Activated CD8-positive, alpha-beta memory T cell treated with anti-CD3 and anti-CD28 coated beads for 1 hour (primary cell): ENCODE measurements around the gene FAM72D.
"Not testable (repeated sequence)": the region's sequence is repeated elsewhere in the genome, so short reads cannot be mapped to it uniquely, and the experiment has no call there.

Experiments used
- DNase-seq, 2 donors: peaks; one replicate each; pipeline ENCODE4 v3.0.0-alpha.2; 2020; ENCODE audit warnings: low read depth in 1 of 2; ENCODE audit errors: extremely low read depth in 1 of 2

FAM72D gene

GRCh38 chr1:145082483-145083255, 13.1 kb upstream of the FAM72D start:
- not testable (repeated sequence) for DNase-seq

GRCh38 chr1:145093517-145094149, 2.1 kb upstream of the FAM72D start:
- DNase-seq = not testable (repeated sequence)

- not testable (repeated sequence) for DNase-seq
Observed at GRCh38 chr1:145094655-145095211, 1.0 kb upstream of the FAM72D start.

DNA sequence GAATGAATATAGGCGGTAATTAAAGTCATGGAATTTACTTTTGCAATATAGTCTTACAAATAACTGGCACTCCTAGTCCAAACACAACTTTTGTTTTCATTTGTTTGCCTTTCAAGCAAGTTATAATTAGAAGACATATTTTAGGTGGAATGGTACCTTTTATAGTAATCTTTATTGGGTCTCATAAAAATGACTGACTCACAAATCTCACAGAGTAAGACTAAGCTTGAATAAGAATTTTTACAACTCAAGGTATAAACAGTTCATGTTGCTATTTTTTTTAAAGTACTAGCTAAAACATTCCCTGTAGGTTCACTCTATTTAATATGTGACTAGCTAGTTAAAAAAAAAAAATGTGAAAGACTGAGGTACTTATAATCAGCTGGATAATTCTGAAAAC, 6.0 kb downstream of the FAM72D start:
- DNase-seq = not testable (repeated sequence)

DNA sequence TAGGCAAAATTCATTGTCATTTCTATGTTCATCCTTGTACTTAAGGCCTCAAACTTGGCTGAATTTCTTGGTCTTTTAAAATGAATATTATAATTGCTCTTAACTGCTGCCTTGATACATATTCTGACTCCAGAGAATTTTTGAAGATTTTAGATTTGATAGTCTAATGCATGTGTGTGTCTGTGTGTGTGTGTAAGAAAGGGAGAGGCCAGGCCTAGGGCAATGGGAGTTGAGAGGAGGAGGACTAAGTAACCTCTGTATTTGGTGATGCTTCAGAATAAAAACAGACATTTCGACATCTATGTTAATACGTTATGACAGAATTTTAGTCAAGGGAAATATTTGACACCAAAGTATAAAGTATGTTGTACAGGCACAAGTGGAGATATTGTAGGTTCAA, 7.5 kb downstream of the FAM72D start:
- DNase-seq = not testable (repeated sequence)

DNA sequence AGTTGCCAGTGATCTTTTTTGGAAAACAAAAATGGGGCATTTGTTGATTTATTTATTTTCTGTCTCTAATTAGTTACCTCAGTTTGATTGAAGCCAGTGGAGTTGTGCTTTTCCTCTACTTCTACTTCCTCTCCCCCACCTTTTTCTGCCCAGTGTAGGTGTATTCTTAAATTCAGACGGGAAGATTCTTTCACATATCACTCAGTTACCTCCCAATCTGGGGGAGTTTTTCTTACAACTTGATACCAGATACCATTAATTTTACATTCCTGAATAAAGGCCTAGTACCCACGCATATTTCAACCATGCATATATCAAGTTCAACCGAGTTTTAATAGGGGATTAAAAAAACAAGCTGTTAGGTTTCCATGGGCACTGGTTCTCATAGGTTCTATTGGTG, 15.9 kb downstream of the FAM72D start:
- DNase-seq = not testable (repeated sequence)

- not testable (repeated sequence) for DNase-seq
Observed at GRCh38 chr1:145112703-145113102, 16.9 kb downstream of the FAM72D start.

GRCh38 chr1:145114560-145115057, 18.8 kb downstream of the FAM72D start:
- DNase-seq = not testable (repeated sequence)

GRCh38 chr1:145115587-145116493, 20.1 kb downstream of the FAM72D start:
- DNase-seq = not testable (repeated sequence)

- not testable (repeated sequence) for DNase-seq
Observed at GRCh38 chr1:145119842-145120241, 24.1 kb downstream of the FAM72D start.

DNA sequence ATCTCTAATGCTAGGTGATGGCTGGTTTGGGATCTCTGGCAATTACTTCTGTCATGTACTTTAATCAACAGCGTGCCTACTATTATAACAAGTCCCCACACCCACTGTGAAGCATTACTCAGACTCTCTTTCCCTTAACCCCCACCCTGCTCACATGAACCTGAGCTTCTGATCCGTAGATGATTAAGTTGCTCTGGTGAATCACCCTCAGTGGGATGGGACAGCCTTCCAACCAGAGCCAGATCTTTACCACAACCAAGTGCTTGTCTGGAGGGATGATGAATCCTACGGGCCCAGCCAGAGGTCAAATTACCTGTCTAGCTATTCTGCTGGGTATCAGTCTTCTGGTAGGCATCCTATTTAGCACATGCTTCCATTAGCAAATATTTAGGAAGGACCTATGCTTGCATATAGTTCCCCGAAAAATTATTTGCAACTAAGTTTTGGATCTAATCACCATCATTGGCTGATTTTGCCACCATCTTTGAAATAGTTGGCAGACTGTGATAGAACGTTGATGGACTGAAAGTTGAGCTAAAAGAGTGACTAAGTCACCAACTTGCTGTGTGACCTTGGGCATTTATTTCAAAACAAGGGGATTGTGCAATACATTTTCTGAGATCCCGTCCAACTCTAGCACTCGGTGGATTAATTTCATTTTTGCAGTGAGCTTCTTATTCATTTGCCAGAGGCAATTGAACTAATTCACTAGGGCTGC, 26.7 kb downstream of the FAM72D start:
- not testable (repeated sequence) for DNase-seq

DNA sequence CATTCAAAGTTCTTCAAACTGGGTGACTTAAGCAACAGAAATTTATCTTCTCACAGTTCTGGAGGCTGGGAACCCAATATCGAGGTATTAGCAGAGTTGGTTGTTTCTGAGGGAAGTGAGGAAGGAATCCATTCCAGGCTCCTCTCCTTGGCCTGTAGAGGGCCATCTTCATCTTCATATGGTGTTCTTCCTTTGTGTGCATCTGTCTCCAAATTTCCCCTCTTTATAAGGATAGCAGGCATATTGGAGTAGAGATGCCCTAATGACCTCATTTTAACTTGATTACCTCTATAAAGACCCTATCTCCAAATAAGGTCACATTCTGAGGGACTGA, 27.3 kb downstream of the FAM72D start:
- not testable (repeated sequence) for DNase-seq

- DNase-seq = not testable (repeated sequence)
Observed at GRCh38 chr1:145123992-145124641, 28.3 kb downstream of the FAM72D start.

- DNase-seq = not testable (repeated sequence)
Observed at GRCh38 chr1:145125112-145125511, 29.3 kb downstream of the FAM72D start.

DNA sequence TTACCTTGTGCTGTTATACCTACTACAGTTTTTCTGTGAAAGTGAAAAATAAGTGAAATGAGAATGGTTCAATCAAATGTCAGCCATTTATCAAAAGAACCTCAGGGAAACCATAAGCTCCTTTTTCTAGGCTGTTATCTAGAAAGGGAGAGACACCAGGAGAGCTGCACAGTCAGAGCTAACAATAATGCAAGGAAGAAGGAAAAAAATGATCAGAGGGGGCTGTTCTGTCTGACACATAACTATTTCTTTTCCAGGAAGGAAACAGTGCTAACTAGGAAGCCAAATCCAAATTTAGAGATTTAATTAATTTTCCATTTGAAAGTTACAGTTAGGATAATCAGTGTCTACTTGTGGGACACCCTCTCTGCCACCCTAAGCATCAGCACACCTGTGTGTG, 31.4 kb downstream of the FAM72D start:
- not testable (repeated sequence) for DNase-seq

- DNase-seq = not testable (repeated sequence)
Observed at GRCh38 chr1:145128697-145129469, 33.1 kb downstream of the FAM72D start.

GRCh38 chr1:145134476-145134875, 38.7 kb downstream of the FAM72D start:
- DNase-seq = not testable (repeated sequence)

GRCh38 chr1:145140549-145140948, 44.8 kb downstream of the FAM72D start:
- DNase-seq = not testable (repeated sequence)
